GM12878 (cell line): ENCODE results near the gene MARCHF11. TPM values are rescaled to one million over a fixed set of nuclear protein-coding genes. Genes with fewer than 3 reads are reported as not detected.

ENCODE experiments used
- ATAC-seq: fragments of 200-7000 bp; cut with Tn5 transposase; 3 replicates; pipeline ENCODE4 v1.9.1; 2020; ENCODE audit warnings: mild to moderate bottlenecking, moderate library complexity
- BruUV-seq: library from RNA; stranded (reverse); fragments of 400-500 nt; replicated peaks from 2 replicates; lab custom pipeline; 2021; lab: Mats Ljungman, UMichigan
- CTCF ChIA-PET: fragments of 300-600 bp; sonication (Branson Sonifier 250); formaldehyde crosslinking; extraction: SDS; loops from one replicate; lab custom pipeline; 2021; ENCODE audit warnings: inconsistent platforms; lab: Yijun Ruan, JAX
- POLR2A ChIA-PET: fragments of 350-600 bp; formaldehyde crosslinking; extraction: SDS; loops from one replicate; lab custom pipeline; 2021; ENCODE audit warnings: inconsistent platforms; lab: Charles Lee
- RAD21 ChIA-PET: fragments of 300-600 bp; sonication (Branson Sonifier 250); formaldehyde crosslinking; loops from one replicate; lab custom pipeline; 2023; ENCODE audit warnings: antibody characterized with exemption; ENCODE audit not compliant: unreplicated experiment; lab: Charles Lee
- SMC1A ChIA-PET: fragments of 300-600 bp; sonication (Branson Sonifier 250); formaldehyde crosslinking; loops from one replicate; lab custom pipeline; 2023; ENCODE audit not compliant: unreplicated experiment, uncharacterized antibody; lab: Charles Lee
- DNase-seq: peaks from one replicate; pipeline ENCODE4 v3.0.0-alpha.2; 2011; ENCODE audit warnings: low read depth, low spot score
- FAIRE-seq: peaks from 3 replicates; lab custom pipeline; 2011; peaks lifted over from hg19 to GRCh38; lab: Jason Lieb, UNC
- H2AFZ ChIP-seq: 2 replicates; pipeline ENCODE4 v1.6.0; 2011; ENCODE audit warnings: low read depth, low read length, control low read depth; ENCODE audit not compliant: control insufficient read depth
- H3K27ac ChIP-seq: 2 replicates; pipeline ENCODE4 v1.5.1; 2011; ENCODE audit warnings: control low read depth; ENCODE audit not compliant: control insufficient read depth, insufficient read depth
- H3K27me3 ChIP-seq, 2 experiments: replicated peaks in 1 of 2; 2 replicates each; pipeline versions ENCODE4 v1.6.0 to v1.6.1; 2011; ENCODE audit warnings: low read length in 1 of 2; ENCODE audit not compliant: control insufficient read depth in 2 of 2, insufficient read depth in 2 of 2
- H3K36me3 ChIP-seq, 2 experiments: 2 replicates each; pipeline ENCODE4 v1.5.1; 2011; ENCODE audit warnings: low read length in 1 of 2; ENCODE audit not compliant: control insufficient read depth in 2 of 2, insufficient read depth in 2 of 2
- H3K4me1 ChIP-seq: 2 replicates; pipeline ENCODE4 v1.6.1; 2011; ENCODE audit warnings: mild to moderate bottlenecking, low read length, moderate library complexity, mixed read lengths; ENCODE audit not compliant: control insufficient read depth, insufficient read depth
- H3K4me2 ChIP-seq: 2 replicates; pipeline ENCODE4 v1.6.0; 2011; ENCODE audit warnings: control low read depth; ENCODE audit not compliant: control insufficient read depth, insufficient read depth
- H3K4me3 ChIP-seq: fragments of 200-600 bp; sonication (generic); 2 replicates; pipeline ENCODE4 v1.5.1; 2016
- H3K79me2 ChIP-seq: 2 replicates; pipeline ENCODE4 v1.6.0; 2011; ENCODE audit warnings: low read length; ENCODE audit not compliant: control insufficient read depth, insufficient read depth
- H3K9ac ChIP-seq: 2 replicates; pipeline ENCODE4 v1.8.0; 2011; ENCODE audit warnings: low read length, control low read depth, mixed read lengths; ENCODE audit not compliant: control insufficient read depth, insufficient read depth
- H3K9me3 ChIP-seq: replicated peaks from 3 replicates; pipeline ENCODE4 v1.5.1; 2011; ENCODE audit warnings: mild to moderate bottlenecking, low read length; ENCODE audit not compliant: control insufficient read depth, insufficient read depth
- H4K20me1 ChIP-seq: 2 replicates; pipeline ENCODE4 v1.6.0; 2011; ENCODE audit not compliant: control insufficient read depth, insufficient read depth
- BCL11A ChIP-seq: IDR thresholded peaks from 2 replicates; pipeline ENCODE4 v1.6.1; 2011; ENCODE audit warnings: low read depth, low read length
- CBX5 ChIP-seq: sonication (generic); IDR thresholded peaks from 2 replicates; pipeline ENCODE4 v1.6.1; 2016; ENCODE audit warnings: low read depth, moderate library complexity, mild to moderate bottlenecking, inconsistent platforms
- CHD2 ChIP-seq: IDR thresholded peaks from 2 replicates; pipeline ENCODE4 v1.6.1; 2011; ENCODE audit warnings: low read depth, low read length, improper control_type of control experiment, borderline replicate concordance
- CREB1 ChIP-seq: IDR thresholded peaks from 2 replicates; pipeline ENCODE4 v1.6.1; 2012; ENCODE audit warnings: low read depth, mild to moderate bottlenecking, inconsistent platforms
- FOS ChIP-seq: IDR thresholded peaks from 3 replicates; pipeline ENCODE4 v1.6.1; 2011; ENCODE audit warnings: borderline replicate concordance; ENCODE audit not compliant: insufficient read length; ENCODE audit errors: extremely low read depth
- KAT2A ChIP-seq: conservative IDR thresholded peaks from 2 replicates; pipeline ENCODE4 v1.6.1; 2011; ENCODE audit warnings: low read depth, low read length; ENCODE audit not compliant: control insufficient read depth
- NBN ChIP-seq: fragments of 450-650 bp; IDR thresholded peaks from 2 replicates; pipeline ENCODE4 v1.6.1; 2016
- NR2F1 ChIP-seq: fragments of 450-650 bp; conservative IDR thresholded peaks from 2 replicates; pipeline ENCODE4 v1.6.1; 2017; ENCODE audit warnings: mild to moderate bottlenecking
- PAX5 ChIP-seq: IDR thresholded peaks from 2 replicates; pipeline ENCODE4 v1.6.1; 2011; ENCODE audit warnings: low read depth, low read length, borderline replicate concordance
- PML ChIP-seq: IDR thresholded peaks from 2 replicates; pipeline ENCODE4 v1.6.1; 2012; ENCODE audit warnings: low read length, inconsistent platforms
- SMAD1 ChIP-seq: fragments of 450-650 bp; IDR thresholded peaks from 2 replicates; pipeline ENCODE4 v1.6.1; 2018; ENCODE audit warnings: mild to moderate bottlenecking, low read depth; ENCODE audit not compliant: partially characterized antibody
- TCF3 ChIP-seq: IDR thresholded peaks from 2 replicates; pipeline ENCODE4 v1.6.1; 2012; ENCODE audit warnings: low read depth, mild to moderate bottlenecking, low read length, borderline replicate concordance; ENCODE audit not compliant: insufficient read depth
- ZNF217 ChIP-seq: fragments of 450-650 bp; IDR thresholded peaks from 2 replicates; pipeline ENCODE4 v1.6.1; 2017; ENCODE audit warnings: antibody characterized with exemption, mild to moderate bottlenecking
- ZSCAN29 ChIP-seq: fragments of 450-650 bp; IDR thresholded peaks from 2 replicates; pipeline ENCODE4 v1.6.1; 2017; ENCODE audit warnings: mild to moderate bottlenecking, moderate library complexity
- WGBS: methylation state at CpG from one replicate; pipeline ENCODE4 v1.1.6; 2016; ENCODE audit warnings: low lambda C conversion rate; ENCODE audit not compliant: insufficient replicate concordance, insufficient coverage; ENCODE audit errors: missing lambda C conversion rate; 5-methylcytosine and 5-hydroxymethylcytosine counted together
- in situ Hi-C: fragments of 300-500 bp; cut with MboI; formaldehyde crosslinking; loops from 9 replicates; pipeline ENCODE4 v1.14.3; 2018; ENCODE audit warnings: mixed read lengths
- intact Hi-C: fragments of 100-400 bp; cut with micrococcal nuclease; formaldehyde crosslinking; loops from one replicate; pipeline ENCODE4 v1.14.2; 2022; ENCODE audit not compliant: unreplicated experiment
- polyA plus RNA-seq, 11 experiments: library from polyadenylated mRNA; depleted of rRNA in 4 of 11; unstranded in 6 of 11; stranded (reverse) in 5 of 11; fragments of >200 nt; fragmentation: Nextera tagmentation in 4 of 11; fragmentation: Illumina TruSeq in 1 of 11; extraction: Ambion mirVana in 4 of 11; extraction: Trizol in 1 of 11; gene quantifications; 1 replicate in 1 of 11; 2 replicates in 10 of 11; pipeline versions ENCODE4 v1.2.1 to v1.2.3, GENCODE V29; 2011 to 2016; ENCODE audit warnings: inconsistent platforms in 2 of 11, missing spikeins in 2 of 11, low read depth in 1 of 11
- total RNA-seq, 4 experiments: library from RNA; depleted of rRNA in 3 of 4; stranded (reverse); fragments of >200 nt in 3 of 4; fragmentation: Illumina TruSeq in 1 of 4; extraction: Trizol in 1 of 4; gene quantifications; 2 replicates each; pipeline versions ENCODE4 v1.2.1 to v1.2.3, GENCODE V29; 2013 to 2021
- TF ChIP-seq, protein P1 (sequence below): fragments of 450-650 bp; conservative IDR thresholded peaks from 2 replicates; pipeline ENCODE4 v1.6.1; 2017; ENCODE audit warnings: mild to moderate bottlenecking, moderate library complexity
- TF ChIP-seq, protein P2 (sequence below): IDR thresholded peaks from 2 replicates; pipeline ENCODE4 v1.6.1; 2012; ENCODE audit warnings: low read length, inconsistent platforms
- TF ChIP-seq, protein P3 (sequence below): fragments of 450-650 bp; IDR thresholded peaks from 2 replicates; pipeline ENCODE4 v1.6.1; 2017; ENCODE audit warnings: low read depth, mild to moderate bottlenecking, moderate library complexity
- TF ChIP-seq, protein P4 (sequence below): fragments of 450-650 bp; IDR thresholded peaks from 2 replicates; pipeline ENCODE4 v1.6.1; 2016; ENCODE audit warnings: mild to moderate bottlenecking

The MARCHF11 gene
- total and polyA plus RNA-seq, 10 of the 15 experiments (the other 5 are each of a cell fraction or from before 2014, with no cell fraction given) = 0.26 TPM; not detected in 9

DNA sequence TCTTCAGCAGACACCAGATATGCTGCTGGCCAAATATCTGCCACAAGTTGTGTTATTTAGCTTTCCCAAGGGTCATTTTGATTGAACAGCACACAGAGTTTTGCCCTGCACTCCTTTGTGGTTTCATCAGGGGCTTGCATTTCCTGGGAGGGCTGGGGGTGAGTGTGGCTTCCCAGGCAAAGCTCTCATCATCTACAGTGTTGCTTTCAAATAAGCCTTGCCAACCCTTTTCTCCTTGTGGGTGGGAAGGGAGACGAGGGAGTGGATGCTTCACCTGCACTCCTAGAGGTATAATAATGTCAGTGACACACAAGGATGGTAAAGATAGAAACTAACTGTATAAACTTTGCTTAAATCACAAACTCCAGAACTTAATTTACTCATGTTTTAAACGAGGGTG is 107.0 kb downstream of the MARCHF11 start (continued):
- TF ChIP-seq SMAD1 (no peak), CBX5 (no peak)
- TF ChIP-seq, protein P1, sequence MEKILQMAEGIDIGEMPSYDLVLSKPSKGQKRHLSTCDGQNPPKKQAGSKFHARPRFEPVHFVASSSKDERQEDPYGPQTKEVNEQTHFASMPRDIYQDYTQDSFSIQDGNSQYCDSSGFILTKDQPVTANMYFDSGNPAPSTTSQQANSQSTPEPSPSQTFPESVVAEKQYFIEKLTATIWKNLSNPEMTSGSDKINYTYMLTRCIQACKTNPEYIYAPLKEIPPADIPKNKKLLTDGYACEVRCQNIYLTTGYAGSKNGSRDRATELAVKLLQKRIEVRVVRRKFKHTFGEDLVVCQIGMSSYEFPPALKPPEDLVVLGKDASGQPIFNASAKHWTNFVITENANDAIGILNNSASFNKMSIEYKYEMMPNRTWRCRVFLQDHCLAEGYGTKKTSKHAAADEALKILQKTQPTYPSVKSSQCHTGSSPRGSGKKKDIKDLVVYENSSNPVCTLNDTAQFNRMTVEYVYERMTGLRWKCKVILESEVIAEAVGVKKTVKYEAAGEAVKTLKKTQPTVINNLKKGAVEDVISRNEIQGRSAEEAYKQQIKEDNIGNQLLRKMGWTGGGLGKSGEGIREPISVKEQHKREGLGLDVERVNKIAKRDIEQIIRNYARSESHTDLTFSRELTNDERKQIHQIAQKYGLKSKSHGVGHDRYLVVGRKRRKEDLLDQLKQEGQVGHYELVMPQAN = no peak

DNA sequence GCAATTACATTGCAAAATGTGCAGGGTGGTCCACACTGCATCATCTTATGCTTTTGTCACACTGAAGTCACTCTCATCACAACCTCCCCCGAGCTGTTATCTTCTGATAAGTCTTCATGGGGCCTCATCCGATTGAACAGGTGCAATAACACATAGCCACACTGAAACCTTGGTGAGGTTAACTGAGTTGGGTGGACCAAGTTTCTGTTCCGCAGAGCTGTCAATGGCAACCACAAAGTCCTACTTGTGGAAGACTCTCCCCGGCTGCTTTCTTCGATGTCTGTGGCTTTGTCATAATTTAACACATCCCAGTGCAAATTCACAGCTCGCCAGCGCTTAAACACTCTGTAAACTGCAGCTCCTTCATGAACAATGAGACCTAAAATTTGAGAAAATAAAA is 112.2 kb downstream of the MARCHF11 start:
- no TSS peak for BruUV-seq
- FAIRE-seq = no peak
- TF ChIP-seq, protein P2, sequence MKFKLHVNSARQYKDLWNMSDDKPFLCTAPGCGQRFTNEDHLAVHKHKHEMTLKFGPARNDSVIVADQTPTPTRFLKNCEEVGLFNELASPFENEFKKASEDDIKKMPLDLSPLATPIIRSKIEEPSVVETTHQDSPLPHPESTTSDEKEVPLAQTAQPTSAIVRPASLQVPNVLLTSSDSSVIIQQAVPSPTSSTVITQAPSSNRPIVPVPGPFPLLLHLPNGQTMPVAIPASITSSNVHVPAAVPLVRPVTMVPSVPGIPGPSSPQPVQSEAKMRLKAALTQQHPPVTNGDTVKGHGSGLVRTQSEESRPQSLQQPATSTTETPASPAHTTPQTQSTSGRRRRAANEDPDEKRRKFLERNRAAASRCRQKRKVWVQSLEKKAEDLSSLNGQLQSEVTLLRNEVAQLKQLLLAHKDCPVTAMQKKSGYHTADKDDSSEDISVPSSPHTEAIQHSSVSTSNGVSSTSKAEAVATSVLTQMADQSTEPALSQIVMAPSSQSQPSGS = no peak
- TF ChIP-seq PML (no peak), TCF3 (no peak), ZNF217 (peak; percentile 52; the same call in 1 of the 2 replicates), CHD2 (peak; percentile 67; the same call in 1 of the 2 replicates), BCL11A (peak; percentile 88), ZSCAN29 (0 out of 2 replicates have a peak, but pooled peaks have one; percentile 18), NBN (peak; percentile 75; the same call in 1 of the 2 replicates), FOS (no peak), KAT2A (no peak), CREB1 (no peak), PAX5 (0 out of 2 replicates have a peak, but pooled peaks have one; percentile 47), NR2F1 (peak; percentile 45; the same call in 1 of the 2 replicates)
- TF ChIP-seq, protein P3, sequence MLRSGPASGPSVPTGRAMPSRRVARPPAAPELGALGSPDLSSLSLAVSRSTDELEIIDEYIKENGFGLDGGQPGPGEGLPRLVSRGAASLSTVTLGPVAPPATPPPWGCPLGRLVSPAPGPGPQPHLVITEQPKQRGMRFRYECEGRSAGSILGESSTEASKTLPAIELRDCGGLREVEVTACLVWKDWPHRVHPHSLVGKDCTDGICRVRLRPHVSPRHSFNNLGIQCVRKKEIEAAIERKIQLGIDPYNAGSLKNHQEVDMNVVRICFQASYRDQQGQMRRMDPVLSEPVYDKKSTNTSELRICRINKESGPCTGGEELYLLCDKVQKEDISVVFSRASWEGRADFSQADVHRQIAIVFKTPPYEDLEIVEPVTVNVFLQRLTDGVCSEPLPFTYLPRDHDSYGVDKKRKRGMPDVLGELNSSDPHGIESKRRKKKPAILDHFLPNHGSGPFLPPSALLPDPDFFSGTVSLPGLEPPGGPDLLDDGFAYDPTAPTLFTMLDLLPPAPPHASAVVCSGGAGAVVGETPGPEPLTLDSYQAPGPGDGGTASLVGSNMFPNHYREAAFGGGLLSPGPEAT = peak; percentile 42; the same call in 1 of the 2 replicates
- TF ChIP-seq, protein P4, sequence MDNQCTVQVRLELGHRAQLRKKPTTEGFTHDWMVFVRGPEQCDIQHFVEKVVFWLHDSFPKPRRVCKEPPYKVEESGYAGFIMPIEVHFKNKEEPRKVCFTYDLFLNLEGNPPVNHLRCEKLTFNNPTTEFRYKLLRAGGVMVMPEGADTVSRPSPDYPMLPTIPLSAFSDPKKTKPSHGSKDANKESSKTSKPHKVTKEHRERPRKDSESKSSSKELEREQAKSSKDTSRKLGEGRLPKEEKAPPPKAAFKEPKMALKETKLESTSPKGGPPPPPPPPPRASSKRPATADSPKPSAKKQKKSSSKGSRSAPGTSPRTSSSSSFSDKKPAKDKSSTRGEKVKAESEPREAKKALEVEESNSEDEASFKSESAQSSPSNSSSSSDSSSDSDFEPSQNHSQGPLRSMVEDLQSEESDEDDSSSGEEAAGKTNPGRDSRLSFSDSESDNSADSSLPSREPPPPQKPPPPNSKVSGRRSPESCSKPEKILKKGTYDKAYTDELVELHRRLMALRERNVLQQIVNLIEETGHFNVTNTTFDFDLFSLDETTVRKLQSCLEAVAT = peak; percentile 81

More for the DNA sequence above, 112.2 kb downstream of the MARCHF11 start:
- Histone ChIP-seq H3K27me3 (no peaks in the 10 kb centered on the region), H3K9me3 (no peaks in the 10 kb centered on the region; the same call in 2 of the 3 replicates), H3K4me1 (no peaks in the 10 kb centered on the region), H3K4me2 (no peak overlapping the region), H2AFZ (no peak overlapping the region), H3K36me3 (no peaks in the 10 kb centered on the region), H3K79me2 (no peaks in the 10 kb centered on the region), H3K4me3 (no peak overlapping the region), H3K27ac (no peak overlapping the region), H4K20me1 (no peaks in the 10 kb centered on the region), H3K9ac (no peak overlapping the region)
- ATAC-seq = peak; percentile 97
- 35% methylated on average over 7 of the region's 7 CpGs for WGBS
- DNase-seq = peak; percentile 40
- SMC1A ChIA-PET = interaction anchor here (1.3 kb wide), 1 partner anchor 93 kb away, joined by 4 read pairs; no protein-coding TSS in a partner anchor
- intact Hi-C loops (loop anchor here (1.0 to 5.0 kb wide), 2 partner anchors 62 to 400 kb away; partner anchors contain the start of gene ZNF622), in situ Hi-C loops (no loop called here)
- POLR2A ChIA-PET = no interaction called here
- RAD21 ChIA-PET = no interaction called here
- CTCF ChIA-PET = no interaction called here
